GM21737 (cell line): ENCODE results near the gene ISCU.
"Not testable (repeated sequence)": the region's sequence is repeated elsewhere in the genome, so short reads cannot be mapped to it uniquely, and the experiment has no call there.

Experiments
- ATAC-seq: cut with Tn5 transposase; IDR thresholded peaks from one replicate; pipeline ENCODE4 v1.9.1; 2021; ENCODE audit warnings: mild to moderate bottlenecking, moderate library complexity; ENCODE audit not compliant: unreplicated experiment

Gene ISCU

GRCh38 chr12:108616941-108617858, 54.8 kb downstream of the ISCU start:
- ATAC-seq, result peak; percentile 71

- ATAC-seq, result peak; percentile 37
Observed at GRCh38 chr12:108618079-108618952, 55.9 kb downstream of the ISCU start.

GRCh38 chr12:108618953-108619274, 56.5 kb downstream of the ISCU start:
- ATAC-seq, result not testable (repeated sequence)
